Bladder microvascular endothelial cell (primary cell): ENCODE data around the gene OSR1. TPM values are rescaled to one million over a fixed set of nuclear protein-coding genes. Genes with fewer than 3 reads are reported as not detected.

ENCODE experiments used
- total RNA-seq: library from RNA; depleted of rRNA; stranded (reverse); fragments of >200 nt; gene quantifications from 2 replicates; pipeline ENCODE4 v1.2.3, GENCODE V29; 2014

The OSR1 gene
- total RNA-seq = under 0.01 and 0.69 TPM in 2 replicates

GRCh38 chr2:19358242-19359020 is at the start of gene OSR1:
Gene OSR1, minus strand, starts transcription at chr2:19358623. Its CDS starts 4,818 bp downstream, at chr2:19353805.

